Inflammatory macrophage (primary cell): ENCODE results near the gene TFAP2D.

Source experiments
- DNase-seq, 2 donors: peaks; one replicate each; pipeline ENCODE4 v3.0.0-alpha.2; 2020 to 2022
- total RNA-seq, 18 experiments: gene quantifications; one replicate each; lab custom pipeline; 2026; ENCODE audit warnings: mixed read lengths in 6 of 18, inconsistent platforms in 2 of 18; lab: John Stamatoyannopoulos, UW

TFAP2D gene
- 0 to 0.06 (median 0) reads per million in 18 experiments for total RNA-seq

DNA sequence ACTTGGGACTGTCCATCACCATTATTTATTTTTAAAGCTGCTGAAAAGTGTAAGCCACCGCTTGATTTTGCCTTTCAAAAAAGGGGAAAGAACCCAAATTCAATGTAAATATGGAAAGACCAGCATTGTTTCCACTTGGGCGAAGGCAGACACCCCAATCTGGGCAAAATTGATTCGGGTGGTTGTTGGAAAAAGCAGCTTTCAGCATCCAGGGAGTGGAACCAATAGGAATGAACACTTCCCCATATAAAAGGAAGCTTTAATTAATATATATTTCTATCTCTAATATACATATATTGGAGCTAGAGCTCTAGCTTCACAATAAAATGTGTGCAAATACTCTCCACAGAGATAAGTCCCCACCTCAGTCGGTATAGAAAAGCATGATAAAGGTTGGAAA is at the start of gene TFAP2D:
Gene TFAP2D, plus strand, starts transcription at position 301 of the 400 bp plus-strand sequence. CDS start 530 bp downstream, outside the sequence.
- no peak for DNase-seq

DNA sequence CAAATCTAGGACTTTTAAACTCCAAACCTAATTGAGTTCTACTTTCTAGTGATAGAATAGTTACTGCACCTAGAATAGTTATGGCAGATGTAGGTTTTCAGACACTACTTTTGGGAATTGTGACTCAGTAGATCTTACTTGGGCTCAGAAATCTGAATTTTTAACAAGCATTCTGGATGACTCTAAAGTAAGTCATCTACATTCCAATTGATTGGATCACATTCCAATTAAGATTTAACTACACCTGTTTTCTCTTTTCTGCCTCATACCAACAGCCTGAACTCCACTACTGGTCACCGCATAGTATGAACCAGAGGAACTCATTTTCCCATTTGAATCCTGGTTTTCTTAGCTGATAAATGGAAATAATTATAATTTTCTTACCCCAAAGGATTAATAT is 49.5 kb upstream of the TFAP2D start:
- DNase-seq: no peak

DNA sequence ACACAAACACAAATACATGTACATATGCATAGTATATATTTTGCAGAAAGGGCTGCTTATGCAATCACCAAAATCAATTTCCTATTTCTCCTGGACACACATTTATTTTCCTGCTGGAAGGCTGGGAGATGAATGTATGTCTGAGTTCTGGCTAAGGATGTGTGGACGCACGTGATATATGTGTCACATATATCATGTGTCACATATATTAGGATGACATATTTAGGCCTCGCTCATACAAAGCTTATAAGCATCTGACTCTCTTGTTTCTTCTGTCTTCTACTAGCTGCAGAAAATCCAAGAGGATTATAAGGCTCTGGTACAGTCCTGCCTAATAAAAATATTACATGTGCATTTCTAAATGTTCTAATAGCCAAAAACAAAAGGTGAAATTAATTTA is 47.2 kb upstream of the TFAP2D start:
- no peak for DNase-seq

DNA sequence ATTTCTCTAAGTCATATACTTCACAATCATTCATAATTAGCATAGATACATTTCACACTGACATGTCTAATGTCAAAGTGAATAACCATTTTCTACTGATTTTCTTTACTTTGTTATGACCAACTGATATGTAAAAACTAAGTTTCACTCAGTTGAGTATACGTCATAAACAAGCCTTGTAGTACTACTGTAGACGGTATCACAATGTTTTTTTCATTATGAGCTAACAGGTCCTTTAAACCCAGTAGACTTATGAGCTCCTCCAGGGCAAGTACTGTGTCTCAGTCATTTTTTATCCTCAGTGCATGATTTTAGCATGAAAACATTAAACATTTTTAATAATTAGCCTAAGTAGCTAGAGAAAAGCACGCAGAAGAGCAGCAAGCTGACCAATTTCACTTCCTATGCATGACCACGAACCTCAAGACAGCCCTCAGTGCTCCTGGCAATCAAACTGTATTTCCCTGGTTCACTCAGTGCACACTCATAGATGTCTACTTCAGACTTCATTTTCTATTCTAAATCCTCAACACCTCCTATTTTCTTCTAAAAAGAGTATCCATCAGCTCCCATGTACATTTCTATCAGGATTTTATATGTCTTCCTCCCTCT is 32.0 kb upstream of the TFAP2D start:
- DNase-seq: no peak

DNA sequence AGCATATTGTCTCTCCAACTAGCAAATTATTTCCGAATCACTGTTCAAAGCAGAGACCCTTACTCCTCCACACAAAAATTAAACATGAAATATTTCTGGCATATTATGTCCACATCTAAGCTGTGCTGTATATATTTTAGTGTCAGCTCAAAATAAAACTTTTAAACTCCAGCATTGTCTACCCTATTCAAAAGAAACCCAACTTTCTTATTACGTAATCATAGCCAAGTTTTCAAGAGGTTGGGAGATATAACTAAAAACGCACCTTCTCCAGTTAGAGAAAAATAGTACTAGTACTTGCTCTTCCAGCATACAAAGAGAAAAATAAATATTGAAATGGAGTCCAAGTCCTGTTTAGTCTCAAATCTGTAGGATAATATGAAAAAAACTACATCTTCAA is 24.1 kb upstream of the TFAP2D start:
- no peak for DNase-seq

DNA sequence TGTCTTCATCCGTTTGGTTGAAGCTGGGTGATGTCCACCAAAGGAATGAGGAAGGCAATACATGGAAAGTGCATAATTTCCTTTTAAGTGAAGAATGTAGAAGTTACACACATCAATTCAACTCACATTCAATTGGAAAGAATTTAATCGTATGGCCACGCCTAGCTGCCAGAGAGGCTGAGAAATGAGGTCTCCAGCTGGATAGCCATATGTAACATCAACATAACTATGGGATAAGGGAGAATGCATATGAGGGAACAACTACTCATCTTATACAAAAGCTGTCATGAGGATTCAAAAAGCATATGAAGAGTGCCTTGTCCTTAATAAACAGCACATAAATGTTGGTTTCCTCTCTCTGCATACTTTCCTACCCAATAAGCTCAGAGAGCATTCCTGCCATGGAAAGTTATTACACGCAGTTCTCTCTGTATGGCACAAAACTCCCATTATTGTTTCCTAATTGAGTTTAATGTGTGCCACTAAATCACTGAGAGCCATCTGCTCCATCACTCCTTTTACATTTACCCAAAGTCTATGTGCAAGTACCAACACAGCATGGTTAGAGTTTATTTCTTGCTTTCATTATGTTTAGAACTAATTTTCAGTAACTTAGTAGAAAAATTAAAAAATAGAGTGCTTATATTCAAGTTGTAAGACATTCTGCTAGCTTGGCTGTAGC is 21.4 kb upstream of the TFAP2D start:
- DNase-seq: no peak

DNA sequence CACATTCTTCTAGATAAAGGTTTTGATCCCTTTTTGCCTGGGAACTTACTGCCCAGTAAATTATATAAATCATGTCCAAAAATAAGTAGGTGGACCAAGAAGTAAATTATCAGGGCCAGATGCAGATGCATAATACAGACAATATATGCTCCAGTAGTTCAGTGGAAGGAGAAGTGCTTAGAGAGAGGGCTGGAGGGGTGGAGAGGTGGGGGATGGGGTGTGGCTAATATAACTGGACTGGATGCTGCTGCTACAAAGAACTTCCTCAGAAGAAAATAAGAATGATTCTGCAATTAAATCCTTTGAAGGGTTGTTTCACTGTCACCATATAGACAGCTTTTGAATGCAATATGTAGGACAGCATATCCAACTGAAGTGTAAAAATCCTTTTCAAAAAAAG is 14.8 kb upstream of the TFAP2D start:
- no peak for DNase-seq

DNA sequence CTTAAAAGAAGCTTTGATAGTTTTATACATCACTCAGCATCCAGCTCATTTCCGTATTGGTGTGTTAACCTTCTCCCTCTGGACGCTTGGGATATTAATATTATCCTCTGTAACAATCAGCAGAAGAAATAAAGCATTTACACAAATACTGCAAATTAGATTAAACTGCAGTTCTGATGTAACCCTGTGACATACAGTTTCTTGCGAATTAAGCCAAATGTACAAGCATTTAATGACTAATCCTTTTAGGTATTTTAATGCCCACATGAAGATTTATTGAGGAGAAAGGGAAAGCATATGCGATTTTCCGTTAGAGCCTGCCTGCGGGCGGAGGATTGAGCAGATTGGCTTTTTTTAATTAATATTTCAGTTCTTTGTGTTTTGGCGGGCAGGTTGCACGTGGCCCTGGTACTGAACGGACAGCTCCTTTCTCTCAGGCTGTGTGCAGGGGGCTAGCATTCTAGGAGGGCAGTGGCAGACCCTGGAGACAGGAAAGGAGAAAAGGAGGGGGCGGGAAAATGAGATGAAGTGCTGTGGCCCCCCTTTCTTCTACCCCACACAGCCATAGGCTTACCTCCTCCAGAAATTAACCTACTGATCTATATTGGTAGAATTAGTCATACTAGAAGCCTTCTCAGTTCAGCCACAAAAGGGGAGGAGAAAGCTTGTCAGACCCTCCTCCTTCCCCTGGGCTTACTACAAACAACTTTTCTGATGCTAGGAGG is 14.1 kb upstream of the TFAP2D start:
- no peak for DNase-seq

DNA sequence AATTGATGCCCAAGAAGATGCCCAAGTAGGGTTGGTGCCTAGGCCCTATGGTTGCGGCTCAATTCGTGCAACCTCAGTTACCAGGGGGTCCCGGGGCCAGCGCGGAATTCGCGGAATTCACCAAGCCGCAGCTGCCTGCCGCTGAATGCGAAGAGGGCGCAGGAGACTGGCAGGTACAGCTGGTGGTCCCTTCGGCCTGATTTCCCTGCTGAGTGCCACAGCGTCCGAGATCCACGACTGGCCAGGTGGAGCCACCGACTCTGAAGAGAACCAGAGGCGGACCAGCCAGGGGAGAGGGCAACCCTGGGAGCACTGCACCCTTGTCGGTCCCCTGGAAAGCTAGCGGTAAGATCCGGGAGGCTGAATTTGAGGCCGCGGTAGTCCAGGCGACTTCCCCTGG is 6.8 kb upstream of the TFAP2D start:
- no peak for DNase-seq

DNA sequence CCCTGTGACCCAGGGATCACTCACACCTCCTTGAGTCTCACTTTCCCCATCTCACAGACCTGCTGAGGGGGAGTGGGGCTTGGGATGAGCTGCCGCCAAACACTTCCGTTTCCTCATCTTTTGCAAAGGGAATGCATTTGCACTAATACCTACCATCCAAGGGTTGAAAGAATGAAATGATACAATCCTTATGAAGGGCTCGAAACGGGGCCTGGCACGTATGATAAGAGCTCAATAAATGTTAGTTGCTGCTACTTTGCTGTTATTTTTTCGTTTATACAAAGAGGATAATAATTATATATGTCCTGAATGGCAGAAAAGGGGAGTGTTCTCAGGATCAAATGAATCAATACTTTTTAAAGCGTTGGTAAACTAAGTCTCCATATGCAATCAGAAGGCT is 6.1 kb upstream of the TFAP2D start:
- DNase-seq: no peak

DNA sequence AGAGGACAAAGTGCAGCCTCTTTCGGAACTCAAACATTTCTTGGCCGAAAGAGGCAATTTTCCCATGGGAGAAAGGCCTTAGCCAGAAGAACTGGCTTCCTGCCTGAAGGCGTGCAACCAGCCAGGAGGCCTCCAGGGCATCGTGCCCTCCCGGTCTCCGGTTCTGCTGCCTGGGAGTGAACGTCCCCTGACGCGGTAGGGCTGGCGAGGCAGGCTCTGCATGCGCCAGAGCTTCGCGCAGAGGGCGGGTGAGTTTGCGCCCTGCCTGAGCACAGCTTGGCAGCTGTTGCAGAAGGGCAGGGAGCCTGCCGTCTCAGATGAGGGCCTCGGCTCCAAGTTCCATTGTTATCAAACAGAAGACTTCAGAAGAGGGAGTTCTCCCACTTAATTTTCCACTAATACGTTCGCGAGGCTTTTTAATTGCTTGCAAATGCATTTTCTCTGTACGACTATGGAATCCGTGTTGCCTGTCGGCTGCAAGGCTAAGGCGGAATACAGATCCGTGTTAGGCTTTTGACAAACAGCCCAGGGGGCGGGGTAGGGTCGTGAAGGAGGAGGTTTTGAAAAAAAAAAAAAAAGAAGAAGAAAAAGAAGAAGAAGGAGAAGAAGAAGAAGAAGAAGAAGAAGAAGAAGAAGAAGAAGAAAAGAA is 5.5 kb upstream of the TFAP2D start:
- no peak for DNase-seq

DNA sequence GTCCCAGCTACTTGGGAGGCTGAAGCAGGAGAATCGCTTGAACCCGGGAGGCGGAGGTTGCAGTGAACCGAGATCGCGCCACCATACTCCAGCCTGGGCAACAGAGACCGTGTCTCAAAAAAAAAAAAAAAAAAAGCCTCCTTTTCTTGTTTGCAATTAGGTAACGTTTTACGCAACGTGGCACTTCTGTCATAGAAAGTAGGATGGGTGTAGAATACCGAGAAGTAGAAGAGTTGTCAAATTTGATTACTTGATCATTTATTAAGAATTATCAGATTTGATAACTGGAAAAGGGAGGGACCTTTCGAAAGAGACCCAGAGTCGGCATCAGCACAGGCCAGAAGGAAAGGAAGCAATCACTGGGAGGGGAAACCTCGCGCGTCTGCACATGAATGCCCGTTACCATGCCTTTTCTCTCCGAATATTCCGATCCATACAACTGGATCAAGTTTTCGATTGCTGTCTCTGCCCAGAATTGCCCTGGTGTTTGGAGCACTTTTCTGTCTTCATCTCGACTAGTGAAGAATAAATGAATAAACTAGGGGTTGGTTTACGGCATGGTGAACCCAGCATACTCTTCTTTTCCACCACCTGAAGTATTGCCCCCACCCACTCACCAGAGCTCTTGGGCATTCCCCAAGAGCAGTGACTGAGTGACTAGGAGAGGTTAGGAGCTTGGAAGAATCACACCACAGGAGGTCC is 4.5 kb upstream of the TFAP2D start:
- DNase-seq: no peak

DNA sequence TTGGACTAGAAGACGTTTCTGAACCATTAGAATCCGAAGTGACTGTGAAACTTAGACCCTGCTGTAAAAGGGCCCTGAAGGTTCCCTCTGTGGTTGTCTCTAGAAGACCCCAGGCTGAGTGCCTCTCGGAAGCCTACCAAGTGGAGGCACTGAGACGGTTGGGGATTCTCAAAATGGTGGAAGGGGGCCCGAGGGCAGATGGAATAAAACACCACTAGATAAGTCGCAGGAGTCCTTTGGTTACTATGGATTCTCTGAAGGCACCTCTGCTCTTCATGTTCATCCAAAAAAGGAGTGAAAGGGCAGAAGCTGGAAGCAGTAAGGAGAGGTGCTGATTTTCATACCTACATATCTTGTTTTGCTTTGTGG is 4.0 kb upstream of the TFAP2D start:
- DNase-seq: no peak

DNA sequence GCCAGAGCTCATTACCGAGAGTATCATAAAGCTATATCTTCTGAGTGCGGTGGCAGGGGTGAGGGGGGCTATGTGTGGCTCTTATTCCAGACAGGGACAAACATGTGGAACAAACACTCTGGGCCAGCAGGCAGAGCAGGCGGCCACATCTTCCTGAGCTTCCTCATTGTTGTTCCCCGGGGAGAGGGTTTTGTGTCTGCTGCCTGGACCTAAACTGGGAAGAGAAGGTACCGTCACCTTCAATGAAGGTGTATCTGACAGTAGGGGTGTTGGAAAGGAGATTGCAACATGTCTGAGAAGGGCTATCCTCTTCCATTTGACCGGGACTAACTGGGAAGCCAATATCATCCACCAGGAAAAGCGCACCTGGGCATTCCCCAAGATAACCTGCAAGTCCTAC is 1.6 kb upstream of the TFAP2D start:
- no peak for DNase-seq

DNA sequence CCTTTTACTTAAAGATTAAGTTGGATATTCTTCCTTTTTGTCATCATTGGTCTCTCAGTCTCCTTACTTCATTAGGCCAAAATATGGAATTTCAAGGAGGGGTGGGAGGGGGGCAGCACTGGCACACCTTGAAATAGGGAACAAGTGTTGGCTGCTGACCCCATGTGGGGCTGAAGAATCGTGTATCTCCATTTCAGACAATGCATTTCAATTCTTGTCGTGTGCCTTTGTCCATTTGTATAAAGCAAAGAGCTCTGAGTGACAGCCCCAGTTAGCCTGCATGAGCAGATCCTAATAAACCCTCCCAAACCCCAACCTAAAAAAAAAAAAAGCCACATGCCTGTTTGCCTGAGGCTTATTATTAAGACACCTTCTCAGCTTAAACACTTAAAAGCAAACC is 1.0 kb upstream of the TFAP2D start:
- no peak for DNase-seq

DNA sequence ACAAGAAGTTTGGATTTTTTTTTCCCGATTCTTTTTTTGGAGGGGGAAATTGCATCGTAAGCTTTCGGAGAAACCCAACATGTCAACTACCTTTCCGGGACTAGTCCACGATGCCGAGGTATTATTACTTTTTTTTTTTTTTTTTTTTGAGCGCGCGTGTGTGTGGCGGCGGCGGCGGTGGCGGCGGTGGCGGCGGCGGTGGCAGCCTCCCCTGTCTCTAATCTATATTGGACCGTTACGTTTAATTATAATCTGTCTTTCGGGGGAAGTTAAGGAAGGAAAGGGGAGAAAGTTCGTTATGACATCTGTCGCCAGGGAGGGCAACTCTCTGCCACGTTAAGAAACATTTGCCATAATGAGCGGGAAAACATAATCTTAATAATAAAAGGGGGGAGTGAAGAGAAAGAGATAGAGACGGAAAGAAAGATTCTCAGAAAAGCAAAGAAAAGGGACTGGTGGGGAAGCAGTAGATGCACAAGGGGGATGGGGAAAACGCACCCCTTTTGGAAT is 706 bp downstream of the TFAP2D start:
- DNase-seq: no peak

DNA sequence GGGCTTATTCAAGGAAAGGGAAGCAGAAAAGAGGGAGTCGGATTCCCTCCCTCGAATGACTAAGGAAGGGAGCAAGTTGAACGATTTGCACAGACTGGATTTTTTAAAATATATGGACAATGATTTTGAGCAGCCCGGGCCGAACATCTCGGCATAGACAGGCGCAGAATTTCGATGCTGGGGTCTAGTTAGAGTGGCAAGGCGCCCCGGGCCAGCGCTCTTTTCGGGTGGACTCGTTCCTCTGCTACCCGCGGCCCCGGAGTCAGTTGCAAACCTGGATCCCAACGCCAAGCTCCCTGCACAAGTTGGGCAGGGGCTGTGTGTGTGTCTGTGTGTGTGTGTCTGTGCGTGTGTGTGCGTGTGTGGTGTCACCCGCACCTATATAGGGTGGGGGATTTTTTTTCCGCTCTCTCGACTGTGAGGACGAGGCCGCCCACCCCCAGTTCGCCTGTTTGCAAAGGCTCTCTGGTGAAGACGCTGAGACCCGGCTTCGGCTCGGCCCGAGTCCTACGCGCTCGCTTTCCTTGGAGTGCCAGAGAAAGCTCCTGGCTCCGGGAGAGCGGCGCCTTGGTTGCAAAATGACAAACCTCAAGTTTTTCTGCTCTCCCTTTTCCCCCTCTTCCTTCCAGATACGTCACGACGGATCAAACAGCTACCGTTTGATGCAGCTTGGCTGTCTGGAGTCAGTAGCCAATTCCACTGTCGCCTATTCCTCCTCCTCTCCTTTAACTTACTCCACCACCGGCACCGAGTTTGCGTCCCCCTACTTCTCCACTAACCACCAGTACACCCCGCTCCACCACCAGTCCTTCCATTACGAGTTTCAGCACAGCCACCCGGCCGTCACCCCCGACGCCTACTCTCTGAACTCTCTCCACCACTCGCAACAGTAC is 1.4 kb downstream of the TFAP2D start:
- DNase-seq: no peak

DNA sequence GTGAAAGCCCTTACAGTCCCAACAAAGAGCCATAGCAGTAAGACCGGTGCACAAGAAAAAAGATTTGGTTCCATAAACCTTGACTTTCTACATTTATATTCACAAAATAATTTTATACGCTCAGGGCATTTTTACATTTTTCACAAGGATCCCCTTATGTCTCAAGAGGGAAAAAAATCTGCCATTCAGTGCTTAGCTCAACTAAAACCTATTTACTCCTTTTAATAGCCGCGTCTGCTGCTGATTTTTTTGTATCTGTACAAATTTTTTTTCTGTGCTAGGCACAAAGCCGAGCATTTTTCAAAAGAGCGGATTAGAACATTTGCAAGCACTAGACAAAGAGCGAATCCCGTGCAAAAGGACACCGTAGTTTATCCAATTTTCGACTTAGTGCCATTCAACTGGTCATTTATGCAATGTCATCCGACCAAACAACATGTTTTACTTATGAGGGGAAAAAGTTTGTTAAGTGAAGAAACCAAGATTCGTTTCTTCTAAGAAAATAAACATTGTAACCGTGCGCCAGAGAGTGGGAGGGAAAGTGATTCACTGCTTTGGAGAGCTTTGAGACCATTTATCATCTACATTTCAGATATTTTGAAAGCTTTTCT is 3.7 kb downstream of the TFAP2D start:
- DNase-seq: no peak

DNA sequence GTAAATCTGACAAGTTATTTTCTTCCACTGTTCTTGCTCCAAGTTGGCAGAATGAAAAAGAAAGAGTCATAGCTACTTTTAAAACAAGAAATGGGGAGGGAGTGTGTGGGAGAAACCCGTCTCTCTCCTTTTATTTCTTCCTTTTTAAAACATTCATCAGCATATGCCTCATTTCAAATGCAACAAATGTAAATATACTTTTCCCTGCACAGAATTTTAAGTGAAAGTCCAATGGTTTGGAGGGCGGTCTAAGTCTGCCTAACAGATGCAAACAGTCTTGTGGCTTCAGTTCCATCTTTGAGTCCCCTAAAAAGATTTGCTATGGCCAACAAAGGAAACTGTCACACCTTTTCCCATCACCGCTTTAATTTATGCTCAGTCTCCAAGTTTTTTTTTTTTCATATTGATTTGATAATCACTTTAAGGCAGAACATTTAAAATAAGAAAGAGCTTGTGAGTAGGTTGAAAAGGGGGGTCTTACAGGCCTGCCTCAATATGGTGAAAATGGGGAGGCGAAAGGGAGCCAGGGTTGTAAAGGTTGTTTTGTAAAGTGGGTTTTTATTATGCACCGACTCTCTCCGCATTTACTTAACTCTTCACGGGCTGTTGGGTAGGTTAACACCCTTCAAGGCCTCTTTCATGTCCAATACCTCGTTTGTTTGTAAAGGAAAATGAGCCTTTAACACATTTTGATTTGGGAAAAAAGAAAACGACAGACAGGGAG is 4.6 kb downstream of the TFAP2D start:
- no peak for DNase-seq

DNA sequence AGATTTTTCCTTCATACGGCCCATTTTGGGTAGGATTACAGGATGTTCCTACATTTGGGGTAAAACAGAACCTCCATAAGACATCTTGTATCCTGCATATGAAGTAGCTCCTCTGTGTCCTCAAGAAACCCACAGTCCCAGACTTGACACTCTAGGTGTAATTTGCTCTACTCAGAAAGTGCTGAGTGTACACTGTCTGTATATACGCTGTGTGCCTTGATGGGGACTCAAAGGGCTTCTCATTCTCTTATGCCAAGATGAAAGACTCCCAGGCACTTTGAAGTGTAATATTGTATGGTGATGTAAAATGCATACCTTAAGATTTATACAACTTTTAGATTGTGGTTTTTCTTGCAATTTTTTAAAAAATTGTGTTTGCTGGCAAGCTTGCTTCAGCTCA is 5.2 kb downstream of the TFAP2D start:
- no peak for DNase-seq
